Hepatocyte (in vitro differentiated cells): ENCODE measurements around the gene MAD1L1.

Experiments used
- CTCF ChIP-seq: fragments of 200-600 bp; sonication (generic); IDR thresholded peaks from 2 replicates; pipeline ENCODE4 v1.5.1; 2016; ENCODE audit warnings: antibody characterized with exemption, mild to moderate bottlenecking; ENCODE audit not compliant: poor library complexity
- EZH2 ChIP-seq: fragments of 200-600 bp; sonication (generic); IDR thresholded peaks from 2 replicates; pipeline ENCODE4 v1.6.1; 2016; ENCODE audit warnings: antibody characterized with exemption, mild to moderate bottlenecking, borderline replicate concordance
- EZH2phosphoT487 ChIP-seq: fragments of 200-600 bp; sonication (generic); IDR thresholded peaks from one replicate; pipeline ENCODE4 v1.6.1; 2018; ENCODE audit warnings: antibody characterized with exemption, mild to moderate bottlenecking, low read depth, moderate library complexity; ENCODE audit not compliant: unreplicated experiment, severe bottlenecking

DNA sequence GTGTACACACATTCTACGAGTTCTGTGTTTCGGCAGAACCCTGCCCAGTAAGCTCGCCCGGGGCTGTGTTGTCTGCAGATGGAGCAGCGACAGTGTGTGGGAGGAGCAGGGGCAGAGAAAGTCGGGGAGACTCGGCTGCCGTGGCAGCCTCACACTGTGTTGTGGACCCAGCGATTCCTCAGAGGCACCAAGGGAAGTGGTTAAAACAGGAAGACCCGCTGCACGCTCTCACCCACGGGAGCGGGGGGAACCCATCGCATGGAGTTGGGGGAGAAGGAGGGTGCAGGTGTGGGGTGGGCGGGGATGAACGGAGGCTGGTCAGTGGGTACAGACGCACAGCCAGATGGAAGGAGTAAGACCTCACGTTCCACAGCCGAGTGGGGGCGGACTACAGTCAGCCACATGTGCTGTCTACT lies 312.5 kb downstream of the MAD1L1 start:
- TF ChIP-seq CTCF: no peak
- TF ChIP-seq EZH2: no peak
- TF ChIP-seq EZH2phosphoT487: no peak
